Limb (tissue), 2 donors: ENCODE results near the gene ANKH.

ENCODE experiments used
- DNase-seq, 2 donors: peaks; one replicate each; pipeline ENCODE4 v3.0.0-alpha.2; 2016; ENCODE audit errors: extremely low spot score in 2 of 2

Gene ANKH

DNA sequence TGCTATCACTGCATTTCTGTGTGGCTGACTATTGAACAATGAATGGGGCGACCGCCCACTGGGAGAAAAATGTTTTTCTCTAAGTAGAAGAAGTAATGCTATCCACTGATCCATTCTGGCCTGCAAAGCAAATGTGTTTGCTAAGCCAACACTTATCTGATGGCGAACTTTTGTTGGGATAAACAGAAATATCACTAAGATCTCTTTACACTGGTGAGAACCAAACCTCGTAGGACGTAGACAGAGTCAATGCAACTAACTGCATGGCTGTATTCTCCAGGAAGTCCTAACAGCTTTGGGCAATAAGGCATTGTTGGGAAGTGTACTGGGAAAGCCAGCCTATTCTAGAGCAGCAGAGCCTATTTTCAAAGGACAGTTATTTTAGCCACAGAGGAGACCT lies 77.7 kb downstream of the ANKH start:
- DNase-seq, result no peak

DNA sequence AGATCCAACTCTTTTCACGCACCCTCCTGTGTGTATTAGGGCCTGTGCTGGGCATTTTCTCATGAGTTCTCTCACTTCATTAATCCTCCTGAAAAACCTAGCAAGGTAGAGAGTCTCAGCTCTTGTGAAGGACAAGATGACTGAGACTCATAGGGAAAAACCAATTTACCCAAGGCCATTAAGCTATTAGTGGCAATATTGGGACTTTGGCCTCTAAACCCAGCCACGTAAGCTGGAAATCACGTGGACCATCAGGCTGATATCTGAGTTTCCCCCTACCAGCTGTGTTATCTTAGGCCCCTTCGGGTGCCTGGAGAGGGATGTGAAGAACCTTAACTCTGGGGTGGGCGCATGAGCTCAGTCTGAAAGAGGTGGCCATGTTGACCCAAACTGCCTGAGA lies 80.7 kb downstream of the ANKH start:
- no peak for DNase-seq

DNA sequence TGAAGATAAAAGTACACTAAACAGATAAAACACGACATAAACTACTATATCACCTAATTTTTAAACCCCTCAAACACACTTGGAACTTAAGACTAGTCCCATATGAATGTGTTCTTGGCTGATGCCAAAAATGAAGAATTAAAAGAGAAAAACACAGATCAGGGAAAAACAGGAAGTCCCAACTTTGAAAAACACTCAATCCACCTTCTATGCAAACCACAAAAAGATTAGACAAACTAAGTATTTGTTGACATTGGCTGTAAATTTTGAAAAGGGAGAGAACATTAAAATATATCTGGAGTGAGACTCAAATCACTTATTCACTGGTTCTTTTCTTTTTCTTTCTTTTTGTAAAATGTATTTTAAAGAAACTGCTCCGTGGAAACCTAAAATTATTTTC lies 81.4 kb downstream of the ANKH start:
- no peak for DNase-seq

DNA sequence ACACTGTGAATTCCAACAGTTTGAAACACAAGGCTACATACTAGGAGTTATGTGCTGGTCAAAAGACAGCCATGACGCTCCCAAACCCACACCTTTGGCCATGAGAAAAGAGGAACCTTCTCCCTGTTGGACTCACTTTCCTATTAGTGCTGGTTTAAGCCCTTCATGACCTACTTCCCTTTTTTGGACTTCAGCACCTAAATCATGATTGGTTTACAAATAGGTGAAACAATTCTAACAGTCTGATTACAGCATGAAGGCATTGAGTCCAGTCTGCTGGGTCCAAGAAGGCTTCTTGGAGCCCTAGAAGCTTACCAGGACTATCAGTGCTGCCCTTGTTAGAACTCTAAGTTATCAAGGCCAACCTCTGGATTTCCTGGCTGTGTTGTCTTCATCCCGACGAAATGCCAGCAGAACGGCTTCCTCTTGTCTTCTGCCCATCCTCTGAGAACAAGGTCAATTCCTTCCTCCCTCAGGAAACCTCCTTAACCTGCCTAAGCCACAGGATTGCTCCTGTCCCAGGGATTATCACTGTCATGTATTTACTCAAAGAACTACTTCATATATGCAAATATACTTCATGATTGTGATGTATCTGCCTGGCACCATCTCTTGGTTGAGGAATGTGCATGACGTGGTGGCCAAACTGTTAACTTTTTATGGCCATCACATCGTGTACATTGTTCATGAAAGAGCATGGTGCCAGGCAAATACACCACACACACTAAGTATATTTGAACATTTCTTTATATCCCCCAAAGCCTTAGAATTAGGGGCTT lies 83.6 kb downstream of the ANKH start:
- no peak for DNase-seq

DNA sequence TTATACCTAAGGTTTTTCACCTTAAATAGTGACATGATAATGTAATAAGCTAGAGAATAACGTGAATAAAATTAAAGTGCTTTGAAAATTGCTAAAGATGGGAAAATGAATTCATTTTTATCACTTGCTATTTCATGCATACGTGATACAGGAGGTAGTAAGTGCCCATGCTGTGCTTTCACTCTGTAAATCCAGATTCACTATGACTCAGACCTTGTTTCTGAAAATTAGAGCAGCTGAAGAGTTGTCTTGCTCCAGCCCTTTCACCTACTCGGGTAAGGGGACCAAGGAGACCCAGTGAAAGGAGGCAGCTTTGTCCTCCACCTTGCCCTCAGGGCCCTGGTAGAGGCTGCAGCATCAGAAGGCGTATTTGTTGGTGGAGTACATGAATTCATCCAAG lies 87.9 kb downstream of the ANKH start:
- DNase-seq, result no peak

DNA sequence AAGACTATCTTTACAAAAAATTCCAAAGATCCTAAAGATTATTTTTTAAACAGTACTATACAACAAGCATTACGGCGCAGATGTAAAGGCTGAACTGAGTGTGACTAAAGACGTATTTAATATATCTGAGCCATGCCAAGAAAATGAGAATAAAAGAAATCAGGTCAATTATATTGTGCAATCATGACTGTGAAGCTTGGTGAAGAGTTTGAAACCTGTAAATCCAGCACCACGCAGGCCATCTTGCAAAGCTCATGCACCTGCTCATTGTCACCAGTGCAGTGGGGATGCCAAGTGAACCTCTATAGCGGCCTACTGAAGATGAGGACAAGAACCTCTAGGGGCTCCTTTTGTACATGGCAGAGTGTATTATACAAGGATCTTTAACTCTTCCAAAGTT lies 89.0 kb downstream of the ANKH start:
- no peak for DNase-seq

DNA sequence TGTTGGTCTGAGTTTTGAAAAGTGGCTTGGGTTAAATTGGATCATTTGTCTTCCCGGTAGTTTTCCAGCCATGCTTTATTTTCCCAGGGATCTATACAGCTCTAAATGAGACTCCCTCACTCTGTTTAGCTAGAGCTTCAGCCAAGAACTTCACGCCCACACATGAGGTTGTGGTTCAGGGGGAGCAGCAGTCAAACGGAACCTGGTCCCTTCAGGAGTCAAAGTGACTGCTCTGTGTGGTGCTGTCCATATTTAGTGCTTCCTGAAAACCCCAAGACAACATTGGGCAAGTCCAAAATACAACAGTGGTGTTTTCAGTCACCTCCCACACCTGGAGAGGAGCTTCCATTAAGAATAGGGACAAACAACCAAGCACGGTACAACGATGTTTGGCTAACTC lies 90.5 kb downstream of the ANKH start:
- no peak for DNase-seq

DNA sequence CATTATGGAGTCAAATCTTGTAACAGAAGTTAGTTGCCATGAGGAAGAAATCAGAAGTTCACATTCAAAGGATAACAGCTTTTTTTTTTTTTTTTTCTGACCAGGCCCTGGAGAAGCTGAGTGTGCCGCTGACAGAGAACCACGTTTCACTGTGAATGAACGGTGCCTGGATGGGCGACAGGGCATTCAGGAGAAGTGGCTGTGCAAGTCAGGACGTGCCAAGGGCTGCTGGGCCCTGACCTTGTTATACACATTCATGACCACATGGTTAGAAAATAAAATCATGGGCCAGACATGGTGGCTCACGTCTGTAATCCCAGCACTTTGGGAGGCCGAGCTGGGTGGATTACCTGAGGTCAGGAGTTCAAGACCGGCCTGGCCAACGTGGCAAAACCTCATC lies 91.6 kb downstream of the ANKH start:
- DNase-seq, result no peak

DNA sequence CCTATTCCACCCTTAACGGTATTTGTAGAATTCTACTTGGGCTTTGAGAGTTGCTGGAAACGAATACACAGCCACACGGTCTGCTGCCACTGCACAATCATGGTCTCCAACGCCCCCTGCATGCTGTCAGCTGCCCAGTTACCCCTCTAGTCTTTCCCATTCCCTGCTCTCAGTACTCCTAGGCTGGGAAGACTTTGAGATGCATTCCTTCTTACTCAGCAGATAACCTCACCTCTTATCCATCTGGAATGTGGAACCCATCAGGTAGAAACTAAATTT lies 92.8 kb downstream of the ANKH start:
- DNase-seq, result no peak

DNA sequence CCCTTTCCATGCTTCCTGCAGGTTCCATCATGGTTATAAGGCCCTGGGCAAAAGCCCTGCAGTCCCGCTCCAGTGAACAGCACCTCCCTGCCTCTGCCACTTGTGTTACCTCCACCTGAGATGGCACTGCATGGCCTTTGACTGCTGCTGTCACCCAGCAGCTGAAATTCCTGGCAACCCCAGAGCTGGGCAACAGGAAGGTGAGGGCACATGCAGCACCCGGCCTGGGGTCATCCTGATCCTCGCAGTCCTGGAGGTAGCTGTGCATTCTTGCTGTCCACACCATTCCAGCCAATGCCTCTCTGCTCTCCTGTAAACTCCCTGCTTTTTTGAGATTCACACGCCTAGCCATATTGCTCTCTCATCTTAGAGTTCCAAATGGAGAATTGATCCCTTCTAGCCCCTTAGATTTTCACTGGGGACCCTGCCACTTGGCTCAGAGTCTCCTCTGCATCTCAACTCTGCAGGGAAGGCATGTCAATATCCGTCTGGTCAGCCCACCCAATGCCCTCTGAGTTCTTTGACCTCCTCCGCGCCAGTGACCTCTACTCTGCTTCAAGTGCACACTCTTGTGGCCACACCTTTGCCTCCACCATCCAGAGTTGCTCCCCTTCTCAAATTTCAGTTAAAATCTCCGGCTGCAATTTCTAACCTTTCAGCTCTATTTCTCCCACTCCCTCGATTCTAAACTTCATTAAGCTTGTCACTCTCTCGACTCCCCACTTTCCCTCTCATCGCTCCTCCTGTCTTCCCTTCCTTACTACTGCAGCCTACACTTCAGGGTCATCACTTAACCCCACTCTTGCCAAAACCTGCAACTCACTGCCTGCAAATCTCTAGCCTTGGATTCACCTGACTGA lies 93.4 kb downstream of the ANKH start:
- DNase-seq, result no peak

DNA sequence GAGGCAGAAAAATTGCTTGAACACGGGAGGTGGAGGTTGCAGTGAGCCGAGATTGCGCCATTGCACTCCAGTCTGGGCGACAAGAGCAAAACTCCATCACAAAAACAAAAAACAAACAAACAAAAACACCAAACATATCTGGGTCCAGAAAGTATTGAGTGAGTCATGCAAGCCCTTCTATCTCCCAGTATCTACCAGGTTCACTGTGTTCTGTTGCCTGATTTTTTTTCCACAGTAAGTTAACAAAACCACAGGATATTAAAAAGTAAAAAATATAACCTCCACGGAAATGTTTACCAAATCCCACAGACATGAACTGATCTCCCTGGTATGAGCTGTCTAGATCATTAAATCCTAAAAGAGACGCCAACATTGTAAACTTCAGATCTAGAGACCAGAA lies 94.4 kb downstream of the ANKH start:
- no peak for DNase-seq

DNA sequence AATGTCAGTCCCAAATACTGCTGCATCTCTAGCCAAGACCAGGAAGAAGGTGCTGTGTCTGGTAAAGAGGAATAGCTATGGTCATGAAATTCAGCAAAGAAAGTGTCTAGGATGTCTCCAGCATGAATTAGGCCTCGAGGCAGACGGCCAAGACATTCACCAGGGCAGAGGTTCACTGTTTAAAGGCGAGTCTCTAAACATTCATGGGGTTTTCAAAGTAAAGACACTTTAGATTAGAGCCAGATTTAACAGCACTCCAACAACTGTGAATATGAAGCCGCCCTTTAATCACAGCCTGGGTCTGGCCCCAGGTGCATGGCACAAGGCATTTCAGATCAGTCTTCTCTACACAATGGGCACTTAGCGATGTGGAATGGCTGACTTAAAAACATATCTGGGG lies 95.0 kb downstream of the ANKH start:
- DNase-seq, result no peak

DNA sequence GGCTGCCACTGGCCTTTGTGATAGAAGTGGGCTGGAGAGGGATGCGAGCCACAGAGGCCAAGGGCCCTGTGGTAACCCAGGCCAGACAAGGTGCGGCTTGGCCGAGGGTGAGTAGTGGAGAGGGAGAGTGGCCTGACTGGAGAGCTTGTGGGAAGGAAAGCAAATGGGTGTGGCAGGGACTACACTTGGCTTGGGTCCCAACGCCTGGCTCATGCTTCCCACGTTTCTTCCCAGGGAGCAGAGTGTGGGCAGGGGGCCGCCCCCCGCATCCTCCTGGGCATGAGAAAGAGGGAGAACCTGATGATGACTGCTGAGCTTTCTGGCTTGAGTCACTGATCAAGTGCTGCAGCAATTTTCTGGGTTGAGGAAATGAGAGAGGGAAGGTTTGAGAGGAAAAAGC lies 95.7 kb downstream of the ANKH start:
- no peak for DNase-seq

DNA sequence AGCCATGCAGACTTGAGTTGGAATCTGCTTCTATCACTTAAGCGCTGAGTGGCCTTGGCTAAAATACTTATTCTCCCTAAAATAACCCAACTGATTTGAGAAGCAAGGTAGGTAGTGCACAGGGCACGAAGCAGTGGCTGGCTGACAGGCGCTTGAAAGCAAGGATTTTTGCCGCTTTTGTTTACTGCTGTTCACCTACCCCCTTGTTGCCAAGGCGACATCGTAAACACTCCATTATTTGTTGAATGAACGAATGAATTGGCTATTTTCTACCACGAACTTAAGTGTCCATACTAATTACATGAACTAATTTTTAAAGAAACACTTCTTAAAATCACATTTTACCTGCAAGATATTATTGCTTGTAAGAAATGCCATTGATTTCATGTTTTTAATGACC lies 98.0 kb downstream of the ANKH start:
- DNase-seq, result no peak

DNA sequence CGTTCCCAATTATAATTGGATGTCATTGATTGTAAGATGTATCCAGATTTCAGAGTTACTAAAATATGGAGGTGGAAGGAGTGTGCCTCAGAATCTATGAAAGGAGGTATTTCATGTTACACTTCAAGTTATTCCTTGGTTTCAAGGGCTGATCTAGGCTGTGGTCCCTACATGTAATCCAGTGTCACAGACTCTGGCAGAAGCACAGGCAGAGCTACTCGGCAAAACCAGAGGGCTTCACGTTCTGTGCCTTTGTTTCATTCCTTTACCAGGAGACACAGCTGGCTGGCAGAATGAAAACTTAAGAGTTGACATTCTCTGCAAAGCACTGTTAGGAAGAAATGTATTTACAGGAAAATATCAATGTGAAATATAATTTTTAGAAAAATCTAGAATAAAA lies 99.6 kb downstream of the ANKH start:
- DNase-seq, result no peak

DNA sequence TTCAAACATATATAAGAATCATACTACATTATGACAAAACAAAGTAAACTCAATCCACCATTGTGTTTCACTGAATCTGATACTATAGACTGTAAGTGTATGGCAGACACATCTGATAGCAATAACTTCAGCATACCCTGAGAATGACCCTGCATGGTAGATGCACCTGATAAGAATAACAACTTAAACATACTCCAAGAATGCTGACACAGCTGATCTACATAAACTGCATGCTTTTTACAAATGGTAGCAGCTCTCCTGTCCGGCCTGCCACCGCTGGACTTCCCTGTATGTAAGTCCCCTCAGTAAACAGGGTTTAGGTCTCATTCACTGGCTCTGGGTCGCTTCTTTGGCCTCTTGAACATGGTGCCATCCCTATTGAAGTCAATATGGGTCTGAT lies 100.4 kb downstream of the ANKH start:
- DNase-seq, result no peak

DNA sequence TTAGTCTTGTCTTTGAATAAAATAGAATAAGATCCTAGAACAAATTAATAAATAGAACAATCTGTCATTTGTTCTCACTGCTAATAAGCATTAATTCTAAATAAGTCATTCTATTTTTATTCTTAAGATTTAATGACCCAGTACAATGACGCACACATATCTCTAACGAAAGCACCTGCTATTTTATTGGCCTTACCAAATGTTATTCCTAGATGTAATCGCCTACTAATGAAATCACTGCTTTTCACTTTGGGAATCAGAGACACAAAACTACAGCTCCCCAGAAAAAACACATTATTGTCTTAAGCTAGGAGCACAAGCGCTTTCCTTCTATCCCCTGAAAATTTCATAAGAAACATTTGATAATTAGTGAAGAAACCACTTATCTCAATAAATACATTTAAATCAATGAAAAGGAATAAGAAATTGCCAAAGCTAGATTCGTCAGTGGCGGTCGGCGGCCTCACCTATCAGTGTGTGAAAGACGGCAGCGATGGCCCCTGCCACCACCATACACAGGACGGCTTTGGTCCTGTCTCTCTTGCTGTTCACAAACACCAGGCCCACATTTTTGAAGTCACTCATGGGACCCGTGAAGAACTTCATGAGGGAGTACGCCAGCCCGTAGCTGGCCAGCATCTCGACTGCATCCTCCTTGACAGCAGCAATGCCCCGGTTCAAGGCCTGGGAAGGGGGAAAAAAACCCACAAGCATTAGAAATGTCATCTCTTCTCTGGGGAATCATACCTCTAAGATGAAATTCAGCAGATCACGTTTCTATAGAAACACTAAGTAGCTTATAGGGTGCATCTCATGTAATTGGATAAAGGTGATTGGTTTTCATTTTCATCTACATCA lies 102.8 kb downstream of the ANKH start:
- DNase-seq, result no peak

DNA sequence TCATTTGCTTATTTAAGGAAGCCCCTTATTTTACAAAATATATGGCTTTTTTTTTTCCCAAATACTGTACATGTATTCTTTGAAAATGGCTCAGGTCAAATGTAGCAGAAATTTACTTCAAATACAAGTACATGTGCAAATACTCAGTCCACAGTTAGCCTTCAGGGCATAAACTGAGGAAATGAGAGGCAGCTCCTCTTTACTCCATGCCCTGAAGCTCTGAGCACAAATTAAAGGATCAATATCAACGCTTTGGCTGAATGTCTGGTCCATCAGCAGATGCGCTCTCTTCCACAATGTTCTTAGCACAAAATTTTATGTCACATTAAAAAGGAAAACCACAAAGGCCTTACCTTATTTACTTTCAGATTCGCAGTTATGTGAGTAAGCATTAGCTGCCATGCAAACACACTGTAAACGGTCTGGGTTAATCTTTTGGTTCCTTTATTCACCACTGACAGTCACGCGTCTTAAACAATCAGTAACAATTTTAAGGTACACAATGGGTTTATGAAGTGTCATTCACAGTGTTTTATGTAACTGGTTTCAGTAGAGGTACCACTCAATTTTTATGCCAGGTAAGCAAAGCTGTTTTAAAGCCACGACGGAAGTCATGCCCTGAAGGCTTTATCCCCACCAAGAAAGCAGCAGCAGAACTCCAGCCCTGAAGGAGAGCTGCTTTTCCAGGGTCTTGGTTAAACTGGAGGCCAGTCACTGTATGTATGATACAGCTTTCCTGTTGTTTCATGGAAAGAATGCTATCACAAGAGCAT lies 103.7 kb downstream of the ANKH start:
- DNase-seq, result no peak

DNA sequence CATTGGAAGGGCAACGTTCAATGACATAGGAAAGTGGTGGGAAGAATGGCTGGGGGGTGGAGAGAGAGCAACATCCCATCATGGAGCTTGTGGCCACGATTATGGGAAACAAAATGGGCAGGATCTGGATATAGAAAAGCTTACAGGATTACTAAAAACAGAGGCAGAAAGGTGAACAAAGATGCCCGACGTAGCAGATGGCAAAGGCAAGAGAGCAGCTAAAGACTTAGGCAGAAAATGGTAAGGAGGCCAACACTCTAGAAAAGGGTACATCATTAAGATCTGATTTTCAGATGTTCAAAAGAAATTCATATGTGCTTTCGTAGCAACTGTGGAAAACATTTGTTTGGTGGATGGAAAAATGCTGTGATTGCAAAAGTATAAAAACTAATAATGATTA lies 104.5 kb downstream of the ANKH start:
- no peak for DNase-seq

DNA sequence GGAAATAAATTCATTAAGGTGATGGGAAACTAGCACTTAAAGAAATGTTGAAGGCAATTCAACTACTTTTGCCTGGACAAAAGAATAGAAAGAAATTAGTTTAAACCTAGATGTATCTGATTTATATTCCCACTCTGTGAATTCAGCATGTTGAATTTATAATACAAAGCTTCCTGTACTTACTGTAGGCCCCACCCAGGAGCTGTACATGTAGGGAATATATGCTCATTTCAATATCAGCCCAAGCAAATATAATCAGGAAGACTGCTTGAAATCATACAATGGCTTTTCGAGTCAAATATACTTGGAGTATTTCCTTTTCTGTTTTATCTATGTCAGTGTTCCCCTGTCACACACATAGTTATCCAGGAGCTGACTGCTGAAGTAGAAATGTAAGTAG lies 105.0 kb downstream of the ANKH start:
- no peak for DNase-seq

DNA sequence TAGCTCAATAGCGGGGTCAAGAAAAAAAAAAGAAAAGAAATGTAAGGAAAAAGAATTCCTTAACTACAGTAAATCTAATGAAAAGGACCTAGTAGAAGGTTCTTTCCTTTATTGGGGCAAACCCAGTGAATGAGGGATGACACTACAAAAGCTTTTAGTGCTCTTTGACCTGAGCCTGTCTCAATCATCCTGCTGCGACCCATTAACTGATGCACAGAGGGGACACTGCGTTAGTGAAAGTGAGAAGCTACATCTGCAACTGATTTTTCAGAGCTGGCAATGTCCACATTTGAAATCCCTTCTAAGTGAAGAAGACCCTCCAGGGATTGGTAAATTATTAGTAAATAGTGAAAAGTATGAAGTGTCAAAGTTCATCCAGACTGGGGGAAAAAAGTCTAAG lies 106.0 kb downstream of the ANKH start:
- no peak for DNase-seq
